ENCODE results near the gene TMEM266. TPM values are rescaled to one million over a fixed set of nuclear protein-coding genes. Genes with fewer than 3 reads are reported as not detected.

Gene TMEM266
- total RNA-seq, 1 donor from 2014 or later: 0.16 TPM

GRCh38 chr15:76138436-76138835, 78.7 kb downstream of the TMEM266 start:
- Mint-ChIP-seq H3K36me3 (ENCODE audit: low read depth) (no peaks in the 10 kb centered on the region), H3K27ac (no peak overlapping the region), H3K27me3 (peaks cover 14% of the 10 kb centered on the region), H3K4me3 (no peak overlapping the region), H3K4me1 (peaks cover 2% of the 10 kb centered on the region), H3K9me3 (no peaks in the 10 kb centered on the region)
- no peak for ATAC-seq (ENCODE audit: low read depth)
- intact Hi-C loops (cut with micrococcal nuclease): no loop called here
- DNase-seq: no peak
- TF ChIP-seq CTCF (IDR thresholded peaks at IDR 0.05): no peak
- ChIA-PET POLR2A (no interaction called here), CTCF (interaction anchor here (0.7 to 5.9 kb wide), 12 partner anchors 11 to 409 kb away, joined by 3 to 101 read pairs (median 8); partner anchors contain the start of gene TMEM266)

- intact Hi-C loops (cut with micrococcal nuclease): loop anchor here (1.0 kb wide), 3 partner anchors 82 to 411 kb away; no protein-coding TSS in a partner anchor
- peaks cover 2% of the 10 kb centered on the region for H3K4me1 Mint-ChIP-seq
- no peaks in the 10 kb centered on the region for H3K36me3 Mint-ChIP-seq (ENCODE audit: low read depth)
- ChIA-PET POLR2A (interaction anchor here (1.0 kb wide), 1 partner anchor 79 kb away, joined by 3 read pairs; no protein-coding TSS in a partner anchor), CTCF (interaction anchor here (0.9 to 5.9 kb wide), 20 partner anchors 10 to 411 kb away, joined by 3 to 101 read pairs (median 4); partner anchors contain the start of gene TMEM266)
- TF ChIP-seq CTCF (IDR thresholded peaks at IDR 0.05): peak; percentile 56
- no peak overlapping the region for H3K4me3 Mint-ChIP-seq
- DNase-seq: peak; percentile 59
- H3K27me3 Mint-ChIP-seq: peaks cover 24% of the 10 kb centered on the region
- H3K27ac Mint-ChIP-seq: no peak overlapping the region
- ATAC-seq (ENCODE audit: low read depth): peak; percentile 98
- no peaks in the 10 kb centered on the region for H3K9me3 Mint-ChIP-seq
Measured at GRCh38 chr15:76139368-76140073, 79.7 kb downstream of the TMEM266 start.

DNA sequence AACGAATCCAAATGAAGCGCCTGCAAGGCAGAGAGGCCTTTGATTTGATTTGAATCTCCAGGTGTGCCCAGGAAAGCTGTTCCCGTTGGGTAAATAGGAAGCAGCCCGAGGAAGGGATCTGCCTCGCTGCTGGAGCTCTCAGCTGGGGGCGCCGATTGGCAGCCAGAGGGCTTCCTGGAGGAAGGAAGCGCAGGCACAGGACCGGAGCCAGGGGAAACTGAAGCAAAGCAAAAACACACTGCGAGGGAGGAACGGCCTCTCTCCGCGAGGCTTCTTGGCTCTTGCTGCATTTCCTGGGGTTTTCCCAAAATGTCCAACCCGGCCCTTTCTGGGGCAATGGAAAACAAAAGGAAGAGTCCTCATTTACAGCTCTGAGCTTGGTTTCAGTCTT, 80.3 kb downstream of the TMEM266 start:
- Mint-ChIP-seq H3K27me3 (peaks cover 28% of the 10 kb centered on the region), H3K36me3 (ENCODE audit: low read depth) (no peaks in the 10 kb centered on the region), H3K4me3 (no peak overlapping the region), H3K27ac (no peak overlapping the region), H3K4me1 (peaks cover 2% of the 10 kb centered on the region), H3K9me3 (no peaks in the 10 kb centered on the region)
- ATAC-seq (ENCODE audit: low read depth) (no peak), DNase-seq (no peak)
- no peak for TF ChIP-seq CTCF (IDR thresholded peaks at IDR 0.05)
- intact Hi-C loops (cut with micrococcal nuclease): no loop called here
- CTCF ChIA-PET: interaction anchor here (0.9 to 5.9 kb wide), 15 partner anchors 9 to 411 kb away, joined by 3 to 101 read pairs (median 6); partner anchors contain the start of gene TMEM266
- POLR2A ChIA-PET: no interaction called here

GRCh38 chr15:76146812-76147211, 87.0 kb downstream of the TMEM266 start:
- no peak overlapping the region for H3K27ac Mint-ChIP-seq
- H3K27me3 Mint-ChIP-seq: peaks cover 26% of the 10 kb centered on the region
- no peak for TF ChIP-seq CTCF (IDR thresholded peaks at IDR 0.05)
- no peaks in the 10 kb centered on the region for H3K36me3 Mint-ChIP-seq (ENCODE audit: low read depth)
- no peak overlapping the region for H3K4me3 Mint-ChIP-seq
- H3K4me1 Mint-ChIP-seq: peaks cover 18% of the 10 kb centered on the region
- ATAC-seq (ENCODE audit: low read depth) (no peak), DNase-seq (no peak)
- intact Hi-C loops (cut with micrococcal nuclease): no loop called here
- ChIA-PET CTCF (no interaction called here), POLR2A (interaction anchor here (1.0 kb wide), 1 partner anchor 90 kb away, joined by 3 read pairs; no protein-coding TSS in a partner anchor)
- H3K9me3 Mint-ChIP-seq: no peaks in the 10 kb centered on the region

- Mint-ChIP-seq H3K36me3 (ENCODE audit: low read depth) (no peaks in the 10 kb centered on the region), H3K4me3 (no peak overlapping the region), H3K9me3 (no peaks in the 10 kb centered on the region), H3K27me3 (peaks cover 23% of the 10 kb centered on the region), H3K27ac (no peak overlapping the region), H3K4me1 (peaks cover 18% of the 10 kb centered on the region)
- POLR2A ChIA-PET: no interaction called here
- intact Hi-C loops (cut with micrococcal nuclease): no loop called here
- TF ChIP-seq CTCF (IDR thresholded peaks at IDR 0.05): peak; percentile 68
- CTCF ChIA-PET: interaction anchor here (1.0 to 4.1 kb wide), 3 partner anchors 9 to 338 kb away, joined by 3 to 37 read pairs (median 3); no protein-coding TSS in a partner anchor
- ATAC-seq (ENCODE audit: low read depth) (peak; percentile 63), DNase-seq (peak; percentile 60)
Measured at GRCh38 chr15:76147906-76148570, 88.3 kb downstream of the TMEM266 start.

Measured in activated B cell treated with CpG ODN at 0.5 μM for 24 hours (primary cell).